GM21526 (cell line): Measurements from ENCODE around the gene CD248.

Experiments
- ATAC-seq: cut with Tn5 transposase; IDR thresholded peaks from one replicate; pipeline ENCODE4 v1.9.1; 2021; ENCODE audit warnings: moderate library complexity; ENCODE audit not compliant: unreplicated experiment, low FRiP score

The CD248 gene

GRCh38 chr11:66289548-66290329 lies 27.1 kb downstream of the CD248 start:
- peak; percentile 23 for ATAC-seq

GRCh38 chr11:66288671-66289547 lies 27.9 kb downstream of the CD248 start, which contains the start of gene YIF1A:
Gene YIF1A, minus strand, starts transcription at chr11:66289143. Its CDS starts 158 bp downstream, at chr11:66288985.
- ATAC-seq, result peak; percentile 74

GRCh38 chr11:66287889-66288670 lies 28.8 kb downstream of the CD248 start:
- ATAC-seq, result no peak

GRCh38 chr11:66287211-66287888 lies 29.5 kb downstream of the CD248 start:
- ATAC-seq, result no peak

GRCh38 chr11:66286699-66287098 lies 30.1 kb downstream of the CD248 start:
- no peak for ATAC-seq

- ATAC-seq, result no peak
Measured at GRCh38 chr11:66285250-66285947, 31.4 kb downstream of the CD248 start.

GRCh38 chr11:66284526-66285078 lies 32.2 kb downstream of the CD248 start:
- no peak for ATAC-seq

- no peak for ATAC-seq
Measured at GRCh38 chr11:66283461-66284105, 33.3 kb downstream of the CD248 start.

GRCh38 chr11:66282468-66283455 lies 34.1 kb downstream of the CD248 start:
- peak; percentile 55 for ATAC-seq

- ATAC-seq, result no peak
Measured at GRCh38 chr11:66281776-66282467, 34.9 kb downstream of the CD248 start.

- ATAC-seq, result no peak
Measured at GRCh38 chr11:66281001-66281400, 35.8 kb downstream of the CD248 start.

- ATAC-seq, result no peak
Measured at GRCh38 chr11:66280428-66280827, 36.4 kb downstream of the CD248 start.

GRCh38 chr11:66279092-66279734 lies 37.6 kb downstream of the CD248 start:
- ATAC-seq, result no peak

GRCh38 chr11:66278363-66279091 lies 38.3 kb downstream of the CD248 start:
- no peak for ATAC-seq

GRCh38 chr11:66277471-66278362 lies 39.1 kb downstream of the CD248 start, which contains the start of gene CNIH2:
Gene CNIH2, plus strand, starts transcription at chr11:66278175. Its CDS starts 282 bp downstream, at chr11:66278457.
- no peak for ATAC-seq
